Vagina (tissue), 2 donors: ENCODE measurements around the gene LRRFIP1.

ENCODE experiments used
- POLR2A ChIP-seq, 2 donors: fragments of 450-650 bp; IDR thresholded peaks; one replicate each; pipeline ENCODE4 v1.6.1; 2017; ENCODE audit warnings: antibody characterized with exemption in 2 of 2, mild to moderate bottlenecking in 2 of 2, moderate library complexity in 2 of 2
- TF ChIP-seq, protein P1 (sequence below), 3 experiments: fragments of 450-650 bp in 2 of 3; fragments of 200-600 bp in 1 of 3; sonication (generic) in 1 of 3; IDR thresholded peaks; one replicate each; pipeline ENCODE4 v1.5.1; 2017 to 2019; ENCODE audit warnings: antibody characterized with exemption in 3 of 3, mild to moderate bottlenecking in 2 of 3, moderate library complexity in 2 of 3

DNA sequence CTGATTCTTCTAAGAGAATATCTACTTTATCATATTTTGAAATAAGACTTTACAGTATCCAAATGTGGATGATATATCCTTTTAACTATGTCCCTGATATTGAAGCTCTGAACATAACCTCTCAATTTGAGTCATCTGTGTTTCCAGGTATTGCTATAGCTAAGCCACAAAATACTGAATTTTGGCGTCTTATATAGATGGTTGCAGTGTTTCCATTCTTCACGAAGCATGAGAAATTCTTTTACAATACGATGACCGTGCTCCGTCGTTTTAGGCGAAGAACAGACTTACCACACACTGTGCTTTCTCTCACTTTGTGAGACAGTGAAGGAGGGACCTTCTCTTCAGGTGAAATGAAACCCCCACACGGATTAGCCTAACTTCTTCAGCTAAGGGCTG lies 45.3 kb downstream of the LRRFIP1 start:
- TF ChIP-seq, protein P1, sequence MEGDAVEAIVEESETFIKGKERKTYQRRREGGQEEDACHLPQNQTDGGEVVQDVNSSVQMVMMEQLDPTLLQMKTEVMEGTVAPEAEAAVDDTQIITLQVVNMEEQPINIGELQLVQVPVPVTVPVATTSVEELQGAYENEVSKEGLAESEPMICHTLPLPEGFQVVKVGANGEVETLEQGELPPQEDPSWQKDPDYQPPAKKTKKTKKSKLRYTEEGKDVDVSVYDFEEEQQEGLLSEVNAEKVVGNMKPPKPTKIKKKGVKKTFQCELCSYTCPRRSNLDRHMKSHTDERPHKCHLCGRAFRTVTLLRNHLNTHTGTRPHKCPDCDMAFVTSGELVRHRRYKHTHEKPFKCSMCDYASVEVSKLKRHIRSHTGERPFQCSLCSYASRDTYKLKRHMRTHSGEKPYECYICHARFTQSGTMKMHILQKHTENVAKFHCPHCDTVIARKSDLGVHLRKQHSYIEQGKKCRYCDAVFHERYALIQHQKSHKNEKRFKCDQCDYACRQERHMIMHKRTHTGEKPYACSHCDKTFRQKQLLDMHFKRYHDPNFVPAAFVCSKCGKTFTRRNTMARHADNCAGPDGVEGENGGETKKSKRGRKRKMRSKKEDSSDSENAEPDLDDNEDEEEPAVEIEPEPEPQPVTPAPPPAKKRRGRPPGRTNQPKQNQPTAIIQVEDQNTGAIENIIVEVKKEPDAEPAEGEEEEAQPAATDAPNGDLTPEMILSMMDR (IDR thresholded peaks at IDR 0.05), result no peak
- TF ChIP-seq POLR2A (IDR thresholded peaks at IDR 0.05), result no peak
